ENCODE data around the gene TMEM114.

TMEM114 gene

DNA sequence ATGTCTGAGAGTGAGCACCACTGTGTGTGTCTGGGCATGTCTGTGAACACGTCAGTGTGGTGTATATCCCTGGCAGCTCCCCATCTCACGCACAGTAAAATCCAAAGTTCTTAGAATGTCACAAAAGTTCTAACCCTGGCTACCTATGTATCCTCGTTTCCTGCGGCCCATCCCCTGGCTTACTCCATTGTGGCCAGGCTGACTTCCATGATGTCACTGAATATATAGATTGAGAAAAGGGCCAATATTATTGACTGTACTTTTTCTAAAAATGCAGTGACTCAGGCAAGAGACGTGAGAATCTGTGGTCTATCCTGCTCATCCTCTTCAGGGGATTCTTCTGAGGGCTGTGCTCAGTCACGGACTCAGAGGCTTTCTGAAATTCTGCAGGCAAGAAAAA lies 30.2 kb upstream of the TMEM114 start:
- Histone ChIP-seq H2BK15ac (replicated peaks; ENCODE audit: low read depth) (no peak overlapping the region), H3K27ac (ENCODE audit: low read depth, low read length) (no peak overlapping the region), H3K4me2 (ENCODE audit: low read length) (no peak overlapping the region), H3K79me1 (ENCODE audit: low read length) (peaks cover 11% of the 10 kb centered on the region), H3K4me1 (ENCODE audit: control insufficient read depth, low read depth, low read length) (no peaks in the 10 kb centered on the region), H2BK120ac (ENCODE audit: low read depth, low read length) (no peak overlapping the region), H4K8ac (ENCODE audit: low read depth, low read length) (no peak overlapping the region), H4K5ac (ENCODE audit: low read length) (no peak overlapping the region), H3K56ac (ENCODE audit: low read length) (no peak overlapping the region), H2BK5ac (ENCODE audit: low read length) (no peak overlapping the region), H3K9ac (ENCODE audit: low read length) (no peak overlapping the region), H2AK5ac (ENCODE audit: low read length) (no peak overlapping the region), H3K18ac (ENCODE audit: low read length) (no peak overlapping the region), H3K79me2 (ENCODE audit: control insufficient read depth, insufficient read depth, low read length) (peaks cover 24% of the 10 kb centered on the region), H3K4me3 (ENCODE audit: low read length) (no peak overlapping the region), H3K36me3 (ENCODE audit: control insufficient read depth, insufficient read depth, low read length) (no peaks in the 10 kb centered on the region), H3K23ac (ENCODE audit: low read length) (no peak overlapping the region), H3K4ac (ENCODE audit: low read depth, low read length) (no peak overlapping the region), H3K27me3 (ENCODE audit: insufficient read depth, low read length, poor library complexity) (no peaks in the 10 kb centered on the region)
- WGBS (ENCODE audit: extremely low coverage, insufficient coverage, low lambda C conversion rate) = no CpG with 5 or more reads among the region's 6 CpGs
- DNase-seq = no peak

DNA sequence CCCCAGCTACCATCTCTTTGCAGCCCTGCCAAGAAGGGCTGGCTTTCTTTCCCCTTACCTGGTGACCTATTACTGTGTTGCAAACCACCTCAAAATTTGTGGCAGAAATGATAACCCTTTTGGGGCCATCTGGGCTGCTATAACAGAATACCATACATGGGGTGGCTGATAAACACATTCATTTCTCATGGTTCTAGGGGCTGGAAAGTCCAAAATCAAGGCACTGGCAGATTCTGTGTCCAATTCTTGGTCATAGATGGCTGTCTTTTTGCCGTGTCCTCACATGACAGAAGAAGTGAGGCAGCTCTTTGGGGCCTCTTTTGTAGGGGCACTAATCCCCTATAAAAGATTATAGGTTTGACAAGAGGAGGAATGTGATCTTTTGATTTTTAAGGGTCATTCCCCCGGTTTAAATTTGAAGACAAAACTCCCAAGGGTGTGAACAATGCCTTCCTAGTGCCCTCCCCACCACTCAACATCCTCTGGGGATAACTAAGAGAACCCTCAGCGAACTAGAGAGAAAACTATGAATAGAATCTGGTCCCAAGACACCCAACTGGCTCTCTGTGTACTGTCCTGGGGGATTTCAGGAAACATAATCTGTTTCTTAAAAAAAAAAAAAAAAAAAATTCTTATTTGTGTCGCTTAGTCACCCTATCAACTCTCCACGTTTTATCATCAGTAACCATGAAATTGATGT lies 29.5 kb upstream of the TMEM114 start:
- Histone ChIP-seq H3K79me1 (ENCODE audit: low read length) (peaks cover 11% of the 10 kb centered on the region), H2BK120ac (ENCODE audit: low read depth, low read length) (no peak overlapping the region), H3K56ac (ENCODE audit: low read length) (no peak overlapping the region), H3K23ac (ENCODE audit: low read length) (no peak overlapping the region), H3K27me3 (ENCODE audit: insufficient read depth, low read length, poor library complexity) (no peaks in the 10 kb centered on the region), H3K36me3 (ENCODE audit: control insufficient read depth, insufficient read depth, low read length) (no peaks in the 10 kb centered on the region), H3K27ac (ENCODE audit: low read depth, low read length) (no peak overlapping the region), H3K4me3 (ENCODE audit: low read length) (no peak overlapping the region), H3K18ac (ENCODE audit: low read length) (no peak overlapping the region), H3K9ac (ENCODE audit: low read length) (no peak overlapping the region), H3K79me2 (ENCODE audit: control insufficient read depth, insufficient read depth, low read length) (peaks cover 24% of the 10 kb centered on the region), H2BK5ac (ENCODE audit: low read length) (no peak overlapping the region), H2AK5ac (ENCODE audit: low read length) (no peak overlapping the region), H2BK15ac (replicated peaks; ENCODE audit: low read depth) (no peak overlapping the region), H4K8ac (ENCODE audit: low read depth, low read length) (no peak overlapping the region), H3K4me1 (ENCODE audit: control insufficient read depth, low read depth, low read length) (no peaks in the 10 kb centered on the region), H4K5ac (ENCODE audit: low read length) (no peak overlapping the region), H3K4me2 (ENCODE audit: low read length) (no peak overlapping the region), H3K4ac (ENCODE audit: low read depth, low read length) (no peak overlapping the region)
- WGBS (ENCODE audit: extremely low coverage, insufficient coverage, low lambda C conversion rate) = no CpG with 5 or more reads among the region's 5 CpGs
- no peak for DNase-seq

DNA sequence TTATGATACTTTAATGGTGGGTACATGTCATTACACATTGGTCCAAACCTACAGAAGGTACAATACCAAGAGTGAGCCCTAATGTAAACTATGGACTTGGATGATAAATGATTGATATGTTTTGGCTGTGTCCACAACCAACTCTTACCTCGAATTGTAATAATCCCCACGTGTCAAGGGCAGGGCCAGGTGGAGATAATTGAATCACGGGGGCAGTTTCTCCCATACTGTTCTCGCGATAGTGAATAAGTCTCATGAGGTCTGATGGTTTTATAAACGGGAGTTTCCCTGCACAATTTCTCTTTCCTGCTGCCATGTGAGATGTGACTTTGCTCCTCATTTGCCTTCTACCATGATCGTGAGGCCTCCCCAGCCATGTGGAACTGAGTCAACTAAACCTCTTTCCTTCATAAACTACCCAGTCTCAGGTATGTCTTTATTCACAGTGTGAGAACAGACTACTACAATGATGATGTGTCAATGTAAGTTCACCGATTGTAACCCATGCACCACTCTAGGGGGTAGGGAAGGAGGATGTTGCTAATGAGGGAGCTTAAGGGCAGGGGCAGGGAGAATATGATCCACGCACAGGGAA lies 24.2 kb upstream of the TMEM114 start:
- no peak overlapping the region for H3K4me3 ChIP-seq (ENCODE audit: low read length)
- no peaks in the 10 kb centered on the region for H3K79me1 ChIP-seq (ENCODE audit: low read length)
- no peak overlapping the region for H3K4ac ChIP-seq (ENCODE audit: low read depth, low read length)
- no peak for DNase-seq
- H4K8ac ChIP-seq (ENCODE audit: low read depth, low read length) = no peak overlapping the region
- H3K79me2 ChIP-seq (ENCODE audit: control insufficient read depth, insufficient read depth, low read length) = no peaks in the 10 kb centered on the region
- H2BK15ac ChIP-seq (replicated peaks; ENCODE audit: low read depth) = no peak overlapping the region
- no peaks in the 10 kb centered on the region for H3K27me3 ChIP-seq (ENCODE audit: insufficient read depth, low read length, poor library complexity)
- H4K5ac ChIP-seq (ENCODE audit: low read length) = no peak overlapping the region
- no peak overlapping the region for H3K4me2 ChIP-seq (ENCODE audit: low read length)
- no peak overlapping the region for H3K18ac ChIP-seq (ENCODE audit: low read length)
- H2BK5ac ChIP-seq (ENCODE audit: low read length) = no peak overlapping the region
- H2BK120ac ChIP-seq (ENCODE audit: low read depth, low read length) = no peak overlapping the region
- H3K23ac ChIP-seq (ENCODE audit: low read length) = no peak overlapping the region
- no peak overlapping the region for H2AK5ac ChIP-seq (ENCODE audit: low read length)
- H3K27ac ChIP-seq (ENCODE audit: low read depth, low read length) = no peak overlapping the region
- H3K4me1 ChIP-seq (ENCODE audit: control insufficient read depth, low read depth, low read length) = no peaks in the 10 kb centered on the region
- no peaks in the 10 kb centered on the region for H3K36me3 ChIP-seq (ENCODE audit: control insufficient read depth, insufficient read depth, low read length)
- H3K9ac ChIP-seq (ENCODE audit: low read length) = no peak overlapping the region
- H3K56ac ChIP-seq (ENCODE audit: low read length) = no peak overlapping the region
- WGBS (ENCODE audit: extremely low coverage, insufficient coverage, low lambda C conversion rate) = no CpG with 5 or more reads among the region's 9 CpGs

DNA sequence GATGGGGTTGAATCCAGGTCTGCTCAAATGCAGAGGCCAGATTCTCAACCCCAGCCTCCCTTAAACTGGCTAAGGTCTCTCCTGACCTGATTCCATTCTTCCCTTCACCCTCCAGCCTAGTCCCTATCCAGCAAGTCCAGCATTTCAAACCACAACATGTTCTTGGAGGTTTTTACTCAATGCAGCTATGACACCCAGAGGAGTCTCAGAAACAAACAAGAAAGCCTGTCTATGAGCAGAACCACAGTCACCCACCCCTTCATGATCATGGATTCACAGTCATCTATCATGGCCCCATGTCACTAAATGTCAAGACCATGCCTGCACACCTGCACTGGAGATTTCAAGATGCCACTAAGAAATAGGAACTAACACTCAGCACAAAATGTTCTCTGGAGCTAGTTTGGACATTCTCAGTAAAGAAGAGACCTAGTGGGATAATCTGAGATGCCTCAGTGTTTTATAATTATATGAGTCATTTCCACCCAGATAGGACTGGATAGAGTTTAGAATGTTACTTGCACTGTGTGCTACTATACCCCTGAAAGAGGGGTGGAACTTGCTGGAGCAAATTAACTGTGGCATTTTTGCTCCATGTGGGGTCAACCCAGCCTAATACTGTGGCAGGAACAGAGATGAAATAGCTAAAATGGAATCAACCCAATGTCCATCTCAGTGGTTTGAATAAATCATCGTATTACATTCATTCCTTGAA lies 21.7 kb upstream of the TMEM114 start:
- Histone ChIP-seq H4K8ac (ENCODE audit: low read depth, low read length) (no peak overlapping the region), H3K27ac (ENCODE audit: low read depth, low read length) (no peak overlapping the region), H3K36me3 (ENCODE audit: control insufficient read depth, insufficient read depth, low read length) (no peaks in the 10 kb centered on the region), H3K56ac (ENCODE audit: low read length) (no peak overlapping the region), H3K4me1 (ENCODE audit: control insufficient read depth, low read depth, low read length) (no peaks in the 10 kb centered on the region), H2BK5ac (ENCODE audit: low read length) (no peak overlapping the region), H3K18ac (ENCODE audit: low read length) (no peak overlapping the region), H2BK120ac (ENCODE audit: low read depth, low read length) (no peak overlapping the region), H3K27me3 (ENCODE audit: insufficient read depth, low read length, poor library complexity) (no peaks in the 10 kb centered on the region), H3K9ac (ENCODE audit: low read length) (no peak overlapping the region), H3K23ac (ENCODE audit: low read length) (no peak overlapping the region), H3K79me2 (ENCODE audit: control insufficient read depth, insufficient read depth, low read length) (no peaks in the 10 kb centered on the region), H3K4me2 (ENCODE audit: low read length) (no peak overlapping the region), H4K5ac (ENCODE audit: low read length) (no peak overlapping the region), H3K4ac (ENCODE audit: low read depth, low read length) (no peak overlapping the region), H2BK15ac (replicated peaks; ENCODE audit: low read depth) (no peak overlapping the region), H3K79me1 (ENCODE audit: low read length) (no peaks in the 10 kb centered on the region), H2AK5ac (ENCODE audit: low read length) (no peak overlapping the region), H3K4me3 (ENCODE audit: low read length) (no peak overlapping the region)
- DNase-seq = no peak
- no CpG with 5 or more reads among the region's 1 CpG for WGBS (ENCODE audit: extremely low coverage, insufficient coverage, low lambda C conversion rate)

DNA sequence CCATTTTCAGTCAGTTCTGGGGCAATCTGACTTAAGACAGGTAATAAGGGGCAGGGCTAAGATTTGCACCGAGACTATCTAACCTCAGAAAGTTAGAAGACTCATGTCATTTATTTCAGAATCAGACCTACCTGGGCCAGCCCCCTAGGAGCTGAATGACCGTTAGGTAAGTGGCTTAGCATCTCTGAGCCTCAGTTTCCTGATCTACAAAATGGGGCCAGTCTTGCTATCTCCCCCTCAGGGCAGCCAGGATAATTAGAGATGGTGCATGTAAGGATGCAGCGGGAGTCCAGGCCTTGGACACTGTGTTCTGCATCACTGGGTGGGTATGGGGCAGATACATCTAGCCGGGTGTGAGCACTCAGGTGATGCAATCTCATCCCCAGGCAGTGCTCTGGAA lies 20.8 kb upstream of the TMEM114 start:
- H3K27me3 ChIP-seq (ENCODE audit: insufficient read depth, low read length, poor library complexity) = no peaks in the 10 kb centered on the region
- H3K4me3 ChIP-seq (ENCODE audit: low read length) = no peak overlapping the region
- H3K56ac ChIP-seq (ENCODE audit: low read length) = no peak overlapping the region
- no peak overlapping the region for H2BK120ac ChIP-seq (ENCODE audit: low read depth, low read length)
- no peak for DNase-seq
- H4K8ac ChIP-seq (ENCODE audit: low read depth, low read length) = no peak overlapping the region
- no peak overlapping the region for H3K9ac ChIP-seq (ENCODE audit: low read length)
- H3K23ac ChIP-seq (ENCODE audit: low read length) = no peak overlapping the region
- no peak overlapping the region for H3K18ac ChIP-seq (ENCODE audit: low read length)
- no peak overlapping the region for H4K5ac ChIP-seq (ENCODE audit: low read length)
- H3K79me1 ChIP-seq (ENCODE audit: low read length) = no peaks in the 10 kb centered on the region
- no peaks in the 10 kb centered on the region for H3K79me2 ChIP-seq (ENCODE audit: control insufficient read depth, insufficient read depth, low read length)
- H3K27ac ChIP-seq (ENCODE audit: low read depth, low read length) = no peak overlapping the region
- no CpG with 5 or more reads among the region's 4 CpGs for WGBS (ENCODE audit: extremely low coverage, insufficient coverage, low lambda C conversion rate)
- no peak overlapping the region for H2BK15ac ChIP-seq (replicated peaks; ENCODE audit: low read depth)
- no peak overlapping the region for H2AK5ac ChIP-seq (ENCODE audit: low read length)
- H3K4ac ChIP-seq (ENCODE audit: low read depth, low read length) = no peak overlapping the region
- no peak overlapping the region for H3K4me2 ChIP-seq (ENCODE audit: low read length)
- no peaks in the 10 kb centered on the region for H3K36me3 ChIP-seq (ENCODE audit: control insufficient read depth, insufficient read depth, low read length)
- no peaks in the 10 kb centered on the region for H3K4me1 ChIP-seq (ENCODE audit: control insufficient read depth, low read depth, low read length)
- no peak overlapping the region for H2BK5ac ChIP-seq (ENCODE audit: low read length)
